A549 treated with ZK216348 at 1 μM for 4 hours (cell line): ENCODE measurements around the gene PTPRA. TPM values are rescaled to one million over a fixed set of nuclear protein-coding genes. Genes with fewer than 3 reads are reported as not detected.

ENCODE experiments used
- total RNA-seq: library from RNA; stranded (reverse); fragments of 200-300 nt; extraction: Qiagen RNA extraction; gene quantifications from 5 replicates; pipeline ENCODE4 v1.2.3, GENCODE V29; 2022; ENCODE audit warnings: low read depth

PTPRA gene
- total RNA-seq: 31.9 to 43.1 TPM (median 39.8 TPM) in 5 replicates

DNA sequence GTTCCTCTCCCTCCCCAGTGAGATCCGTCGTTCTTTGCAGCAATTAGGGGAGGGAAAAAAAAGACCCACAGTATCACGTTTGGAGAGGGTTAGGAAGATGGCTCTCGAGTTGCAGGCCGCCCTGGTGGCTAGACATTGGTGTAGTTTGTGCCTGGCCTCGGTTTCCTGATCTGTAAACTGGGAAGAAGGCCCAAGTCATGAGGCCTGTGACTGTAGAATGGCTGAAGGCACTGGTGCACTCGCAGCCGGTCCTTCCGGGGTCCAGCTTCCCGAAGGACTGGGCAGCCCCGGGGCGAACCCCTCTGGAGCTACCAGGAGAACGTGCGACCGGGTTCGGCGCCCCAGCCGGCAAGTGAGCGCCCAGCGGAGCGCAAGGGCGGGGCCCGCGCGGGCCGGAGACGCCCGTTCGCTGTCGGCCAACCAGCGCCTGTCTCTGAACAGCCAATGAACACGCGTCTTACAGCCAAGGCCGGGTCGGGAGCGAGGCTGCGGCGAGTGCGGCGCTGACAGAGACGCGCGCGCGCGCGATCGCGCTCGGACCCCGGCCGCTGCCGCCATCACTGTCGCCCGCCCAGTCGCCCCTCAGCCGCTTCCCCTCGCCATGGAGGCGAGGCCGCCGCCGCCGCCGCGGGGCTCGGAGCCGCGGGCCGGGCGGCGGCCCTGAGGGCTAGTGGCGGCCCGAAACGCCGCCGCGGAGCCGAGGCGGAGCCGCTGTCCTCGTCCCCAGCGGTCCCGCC is at the start of gene PTPRA:
TSS of gene PTPRA (plus strand) at position 472 of the 737 bp plus-strand sequence. CDS start 90,797 bp downstream, outside the sequence.

DNA sequence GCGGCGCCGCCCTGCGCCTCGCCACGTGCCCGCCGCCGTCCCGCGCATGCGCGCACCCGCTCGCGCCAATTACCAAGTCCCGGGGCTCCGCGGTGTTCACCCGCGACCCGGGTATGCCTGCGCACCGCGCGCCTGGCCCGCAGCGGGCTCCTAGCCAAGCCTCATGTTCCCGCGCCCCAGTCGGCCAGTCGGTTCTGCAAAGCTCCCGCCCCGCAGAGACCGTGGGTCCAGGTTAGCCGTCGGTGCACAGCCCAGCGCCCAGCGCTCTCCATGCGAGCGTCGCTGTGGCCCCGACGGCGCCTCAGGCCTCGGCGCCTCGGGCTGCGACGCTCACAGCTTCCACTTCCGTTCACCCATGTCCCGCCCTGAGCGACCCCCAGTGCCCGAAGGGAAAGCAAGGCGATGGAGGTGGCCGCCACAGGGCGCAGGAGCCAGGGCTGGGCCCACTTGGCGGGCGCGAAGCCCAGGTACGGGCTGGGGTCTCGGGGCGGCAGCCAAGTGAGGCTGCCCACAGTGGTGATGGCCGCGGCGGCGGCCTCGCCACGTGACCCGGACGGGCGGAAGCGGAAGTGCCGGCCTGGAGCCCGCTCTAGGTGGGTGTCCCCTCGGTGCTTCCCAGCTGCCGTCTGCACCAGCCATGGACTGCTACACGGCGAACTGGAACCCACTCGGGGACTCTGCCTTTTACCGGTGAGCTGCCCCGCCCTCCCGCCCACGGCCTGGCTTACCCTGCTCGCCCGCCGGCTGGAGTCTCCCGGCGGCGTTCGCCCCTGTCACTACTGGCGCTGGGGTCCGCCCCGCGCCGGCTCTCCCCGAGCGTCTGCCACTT is 32.9 kb upstream of the PTPRA start, which contains the start of the genes PCED1A and VPS16:
TSS of gene PCED1A (minus strand) at position 518 of the 829 bp plus-strand sequence. CDS start 743 bp downstream, outside the sequence.
TSS of gene VPS16 (plus strand) at position 608 of the 829 bp plus-strand sequence. CDS start at position 638, 30 bp downstream.

DNA sequence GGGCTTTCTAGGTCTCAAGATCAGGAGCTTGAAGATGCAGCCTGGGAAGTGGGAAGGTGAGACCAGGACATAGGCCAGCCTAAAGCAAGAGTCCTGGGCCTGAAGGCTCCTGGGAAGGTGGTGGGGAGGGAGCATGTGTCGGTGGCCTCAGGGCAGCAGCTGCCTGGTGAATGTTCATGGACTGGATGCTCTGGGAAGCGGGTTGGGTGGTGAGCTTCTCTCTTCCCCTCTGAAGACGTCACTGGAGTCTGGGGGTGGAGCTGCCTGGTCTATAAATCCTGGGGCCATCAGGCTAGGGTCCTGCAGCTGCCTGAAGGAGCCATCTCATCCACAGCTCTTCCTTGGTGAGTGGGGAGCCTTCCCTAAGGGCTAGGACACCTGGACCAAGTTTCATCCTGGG is 170.0 kb downstream of the PTPRA start, which contains the start of gene GNRH2:
TSS of gene GNRH2 (plus strand) at position 301 of the 400 bp plus-strand sequence. CDS start 793 bp downstream, outside the sequence.

GRCh38 chr20:3045816-3046676 is 172.8 kb downstream of the PTPRA start, which contains the start of gene MRPS26:
TSS of gene MRPS26 (plus strand) at chr20:3046052. CDS start at chr20:3046069, 17 bp downstream.

GRCh38 chr20:3071610-3072529 is 198.6 kb downstream of the PTPRA start, which contains the start of gene OXT:
TSS of gene OXT (plus strand) at chr20:3071620. CDS start at chr20:3071656, 36 bp downstream.

DNA sequence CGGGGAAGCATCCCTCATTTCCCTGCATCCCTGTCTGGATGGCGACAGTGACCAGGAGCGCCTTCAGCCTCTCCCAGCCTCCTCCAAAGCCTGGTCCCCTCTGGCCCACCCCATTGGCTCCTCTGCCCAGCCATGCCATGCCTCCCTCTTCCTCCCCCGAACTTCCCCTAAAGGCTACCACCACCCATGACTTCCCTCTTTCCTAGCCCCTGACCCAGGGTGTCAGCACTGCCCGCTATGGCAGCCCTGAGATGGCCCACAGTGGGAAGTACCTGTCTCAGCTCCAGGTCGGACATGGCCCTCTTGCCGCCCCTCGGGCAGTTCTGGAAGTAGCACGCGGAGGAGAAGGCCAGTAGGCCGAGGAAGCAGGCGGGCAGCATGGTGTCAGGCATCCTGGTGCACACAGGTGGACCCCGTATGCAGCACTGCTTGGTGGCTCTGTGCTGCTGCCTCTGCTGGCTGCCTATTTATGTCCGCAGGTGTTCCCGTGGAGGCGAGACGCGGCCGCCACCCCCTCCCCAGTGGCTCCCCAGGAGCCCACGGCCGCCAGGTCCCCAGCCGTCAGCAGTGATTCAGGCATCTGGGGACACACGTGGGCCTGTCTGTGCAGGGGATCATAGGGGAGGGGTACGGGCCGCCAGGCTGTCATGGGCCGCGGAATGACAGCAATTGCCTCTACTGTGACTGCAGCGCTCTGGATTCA is 211.2 kb downstream of the PTPRA start, which contains the start of gene AVP:
TSS of gene AVP (minus strand) at position 442 of the 703 bp plus-strand sequence. CDS start at position 392, 50 bp downstream.

Other genes with a start within 250 kb of the PTPRA start
- gene NOP56, start 220.8 kb upstream of the PTPRA start, total RNA-seq: 582 to 773 TPM (median 606 TPM) in 5 replicates
- 117 to 140 TPM (median 136 TPM) in 5 replicates for gene IDH3B, start 209.3 kb upstream of the PTPRA start, total RNA-seq
- gene EBF4, start 180.7 kb upstream of the PTPRA start, total RNA-seq: 2.3 to 2.7 TPM (median 2.4 TPM) in 5 replicates
- not detected in 5 replicates for gene CPXM1, start 72.9 kb upstream of the PTPRA start, total RNA-seq
- gene C20orf141, start 58.5 kb upstream of the PTPRA start, total RNA-seq: 0.36 TPM in 1 of 5 replicates, not detected in the others
- not detected in 5 replicates for gene TMEM239, start 57.1 kb upstream of the PTPRA start, total RNA-seq
- gene PCED1A, start 32.8 kb upstream of the PTPRA start, total RNA-seq: 14.1 to 32.5 TPM (median 29.0 TPM) in 5 replicates
- 19.3 to 40.0 TPM (median 32.3 TPM) in 5 replicates for gene VPS16, start 32.7 kb upstream of the PTPRA start, total RNA-seq
- 0.36 to 0.47 TPM in 2 of 5 replicates, not detected in the others for gene GNRH2, start 170.1 kb downstream of the PTPRA start, total RNA-seq
- gene MRPS26, start 172.6 kb downstream of the PTPRA start, total RNA-seq: 89.5 to 167 TPM (median 155 TPM) in 5 replicates
- not detected in 5 replicates for gene OXT, start 198.1 kb downstream of the PTPRA start, total RNA-seq
- not detected in 5 replicates for gene AVP, start 211.2 kb downstream of the PTPRA start, total RNA-seq